Measurements from ENCODE around the gene PCNX2. TPM values are rescaled to one million over a fixed set of nuclear protein-coding genes. Genes with fewer than 3 reads are reported as not detected.

Gene PCNX2
- polyA plus RNA-seq, 3 donors: 0.29 to 7.9 (median 0.62) TPM

DNA sequence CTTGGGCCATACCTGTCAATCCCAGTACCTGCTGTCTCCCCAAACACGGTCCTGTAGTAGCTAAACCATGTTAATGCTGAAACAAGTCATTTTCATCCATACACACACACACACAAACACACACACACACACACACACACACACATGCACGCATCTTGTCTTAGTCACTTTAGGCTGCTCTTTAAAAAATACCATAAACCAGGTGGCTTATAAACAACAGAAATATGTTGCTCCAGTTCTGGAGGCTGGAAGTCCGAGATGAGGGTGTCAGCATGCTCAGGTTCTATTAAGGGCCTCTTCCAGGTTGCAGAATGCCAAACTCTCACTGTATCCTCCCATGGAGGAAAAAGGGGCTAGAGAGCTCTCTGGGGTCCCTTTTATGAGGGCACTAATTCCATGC lies 215.2 kb downstream of the PCNX2 start:
- Histone ChIP-seq H3K79me2 (ENCODE audit: insufficient read depth, low read length) (no peaks in the 10 kb centered on the region), H3K36me3 (replicated peaks in 1 of 2; ENCODE audit: control insufficient read depth in 1 of 2, insufficient read depth in 2 of 2, low read length in 2 of 2) (no peaks in the 10 kb centered on the region), H3K4me2 (replicated peaks; ENCODE audit: extremely low read depth, low read length, poor library complexity, severe bottlenecking) (no peak overlapping the region), H3K27me3 (ENCODE audit: control insufficient read depth in 2 of 2, insufficient read depth in 2 of 2, low read length in 2 of 2) (no peaks in the 10 kb centered on the region), H3K27ac (ENCODE audit: low read depth in 1 of 2, low read length in 2 of 2) (no peak overlapping the region), H4K20me1 (ENCODE audit: insufficient read depth, low read length) (no peaks in the 10 kb centered on the region), H3K4me3 (replicated peaks in 1 of 3; ENCODE audit: low read depth in 2 of 3, low read length in 3 of 3) (no peak overlapping the region), H2AFZ (ENCODE audit: insufficient read depth, low read depth, low read length, poor library complexity, severe bottlenecking) (no peak overlapping the region), H3K9ac (ENCODE audit: insufficient read depth, low read length, poor library complexity, severe bottlenecking) (no peak overlapping the region), H3K9me3 (replicated peaks in 1 of 2; ENCODE audit: control insufficient read depth in 1 of 2, insufficient read depth in 1 of 2, low read length in 2 of 2) (no peaks in the 10 kb centered on the region), H3K4me1 (ENCODE audit: control insufficient read depth in 1 of 2, insufficient read depth in 2 of 2, low read length in 2 of 2) (peaks cover 10 to 12% of the 10 kb centered on the region in 2 donors)
- 89% methylated on average over 1 of the region's 3 CpGs for WGBS (ENCODE audit: insufficient coverage)
- Mint-ChIP-seq H3K9me3 (no peaks in the 10 kb centered on the region), H3K27me3 (ENCODE audit: low read depth in 3 of 3) (no peaks in the 10 kb centered on the region), H3K36me3 (peaks cover 2 to 4% of the 10 kb centered on the region in 2 donors), H3K4me3 (no peak overlapping the region), H3K27ac (no peak overlapping the region), H3K4me1 (peaks cover 12% of the 10 kb centered on the region)
- DNase-seq: no peak
- TF ChIP-seq, protein P1, sequence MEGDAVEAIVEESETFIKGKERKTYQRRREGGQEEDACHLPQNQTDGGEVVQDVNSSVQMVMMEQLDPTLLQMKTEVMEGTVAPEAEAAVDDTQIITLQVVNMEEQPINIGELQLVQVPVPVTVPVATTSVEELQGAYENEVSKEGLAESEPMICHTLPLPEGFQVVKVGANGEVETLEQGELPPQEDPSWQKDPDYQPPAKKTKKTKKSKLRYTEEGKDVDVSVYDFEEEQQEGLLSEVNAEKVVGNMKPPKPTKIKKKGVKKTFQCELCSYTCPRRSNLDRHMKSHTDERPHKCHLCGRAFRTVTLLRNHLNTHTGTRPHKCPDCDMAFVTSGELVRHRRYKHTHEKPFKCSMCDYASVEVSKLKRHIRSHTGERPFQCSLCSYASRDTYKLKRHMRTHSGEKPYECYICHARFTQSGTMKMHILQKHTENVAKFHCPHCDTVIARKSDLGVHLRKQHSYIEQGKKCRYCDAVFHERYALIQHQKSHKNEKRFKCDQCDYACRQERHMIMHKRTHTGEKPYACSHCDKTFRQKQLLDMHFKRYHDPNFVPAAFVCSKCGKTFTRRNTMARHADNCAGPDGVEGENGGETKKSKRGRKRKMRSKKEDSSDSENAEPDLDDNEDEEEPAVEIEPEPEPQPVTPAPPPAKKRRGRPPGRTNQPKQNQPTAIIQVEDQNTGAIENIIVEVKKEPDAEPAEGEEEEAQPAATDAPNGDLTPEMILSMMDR (IDR thresholded peaks at IDR 0.05): no peak
- intact Hi-C loops (cut with micrococcal nuclease): no loop called here

DNA sequence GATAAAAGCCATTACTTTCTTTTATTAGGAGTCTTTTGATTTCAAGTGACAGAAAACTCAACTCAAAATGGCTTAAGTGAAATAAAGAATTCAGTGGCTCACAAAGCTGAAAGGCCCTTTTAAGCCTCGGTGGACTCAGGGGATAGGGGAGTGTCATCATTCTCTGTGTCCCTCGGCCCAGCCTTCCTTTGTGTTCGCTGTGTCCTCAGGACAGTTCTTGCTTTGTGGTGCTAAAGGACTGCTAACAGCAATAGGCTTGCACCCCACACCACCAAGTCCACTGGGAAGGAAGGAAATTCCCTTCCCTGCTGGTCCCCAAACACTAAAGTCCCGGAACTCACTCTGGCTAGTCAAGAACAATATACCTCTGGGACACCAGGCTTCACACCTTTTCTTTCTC lies 216.0 kb downstream of the PCNX2 start:
- Histone ChIP-seq H3K4me3 (replicated peaks in 1 of 3; ENCODE audit: low read depth in 2 of 3, low read length in 3 of 3) (no peak overlapping the region), H3K4me2 (replicated peaks; ENCODE audit: extremely low read depth, low read length, poor library complexity, severe bottlenecking) (no peak overlapping the region), H3K36me3 (replicated peaks in 1 of 2; ENCODE audit: control insufficient read depth in 1 of 2, insufficient read depth in 2 of 2, low read length in 2 of 2) (no peaks in the 10 kb centered on the region), H4K20me1 (ENCODE audit: insufficient read depth, low read length) (no peaks in the 10 kb centered on the region), H3K4me1 (ENCODE audit: control insufficient read depth in 1 of 2, insufficient read depth in 2 of 2, low read length in 2 of 2) (peaks cover 10 to 12% of the 10 kb centered on the region in 2 donors), H3K9me3 (replicated peaks in 1 of 2; ENCODE audit: control insufficient read depth in 1 of 2, insufficient read depth in 1 of 2, low read length in 2 of 2) (no peaks in the 10 kb centered on the region), H3K79me2 (ENCODE audit: insufficient read depth, low read length) (no peaks in the 10 kb centered on the region), H2AFZ (ENCODE audit: insufficient read depth, low read depth, low read length, poor library complexity, severe bottlenecking) (no peak overlapping the region), H3K27me3 (ENCODE audit: control insufficient read depth in 2 of 2, insufficient read depth in 2 of 2, low read length in 2 of 2) (no peaks in the 10 kb centered on the region), H3K27ac (ENCODE audit: low read depth in 1 of 2, low read length in 2 of 2) (no peak overlapping the region), H3K9ac (ENCODE audit: insufficient read depth, low read length, poor library complexity, severe bottlenecking) (no peak overlapping the region)
- WGBS (ENCODE audit: insufficient coverage): 100% methylated on average over 1 of the region's 4 CpGs
- TF ChIP-seq, protein P1 (IDR thresholded peaks at IDR 0.05): no peak
- H3K9me3 Mint-ChIP-seq: peaks cover 0 to under 1% (median 0%) of the 10 kb centered on the region in 7 donors
- no peak overlapping the region for H3K4me3 Mint-ChIP-seq
- H3K36me3 Mint-ChIP-seq: peaks cover 2 to 6% of the 10 kb centered on the region in 2 donors
- H3K4me1 Mint-ChIP-seq: peaks cover 12% of the 10 kb centered on the region
- DNase-seq: no peak
- H3K27ac Mint-ChIP-seq: peak overlapping the region in 2 of 7 donors; percentile 80 to 84
- intact Hi-C loops (cut with micrococcal nuclease): no loop called here
- no peaks in the 10 kb centered on the region for H3K27me3 Mint-ChIP-seq (ENCODE audit: low read depth in 3 of 3)

All from CD14-positive monocyte (primary cell).